SJCRH30 (cell line): ENCODE results near the gene MICU2. TPM values are rescaled to one million over a fixed set of nuclear protein-coding genes. Genes with fewer than 3 reads are reported as not detected.

ENCODE experiments used
- DNase-seq, 2 experiments: peaks; one replicate each; pipeline ENCODE4 v3.0.0-alpha.2; 2015 to 2020
- H3K27ac ChIP-seq: fragments of 250-450 bp; sonication (Bioruptor Pico); 2 replicates; pipeline ENCODE4 v1.5.1; 2020; ENCODE audit warnings: mild to moderate bottlenecking, moderate library complexity
- H3K27me3 ChIP-seq: fragments of 250-450 bp; sonication (Bioruptor Pico); 2 replicates; pipeline ENCODE4 v1.5.1; 2020; ENCODE audit warnings: mild to moderate bottlenecking, moderate library complexity
- H3K36me3 ChIP-seq: fragments of 250-450 bp; sonication (Bioruptor Pico); 2 replicates; pipeline ENCODE4 v1.5.1; 2020; ENCODE audit warnings: mild to moderate bottlenecking, moderate library complexity
- H3K4me1 ChIP-seq: fragments of 250-450 bp; sonication (Bioruptor Pico); 2 replicates; pipeline ENCODE4 v1.5.1; 2020; ENCODE audit warnings: mild to moderate bottlenecking, moderate library complexity
- H3K4me3 ChIP-seq: fragments of 250-450 bp; sonication (Bioruptor Pico); 2 replicates; pipeline ENCODE4 v1.5.1; 2020; ENCODE audit warnings: mild to moderate bottlenecking, moderate library complexity
- H3K9me3 ChIP-seq: fragments of 250-450 bp; sonication (Bioruptor Pico); replicated peaks from 2 replicates; pipeline ENCODE4 v1.5.1; 2020; ENCODE audit warnings: mild to moderate bottlenecking, moderate library complexity
- total RNA-seq: library from RNA; depleted of rRNA; stranded (reverse); fragments of >200 nt; shearing (Covaris generic); gene quantifications from 2 replicates; pipeline ENCODE4 v1.2.3, GENCODE V29; 2014; rRNA removed

Gene MICU2
- total RNA-seq, 1 experiment from 2014 or later, result 75.1 TPM

GRCh38 chr13:21465710-21466160, 138.2 kb downstream of the MICU2 start:
- no peak for DNase-seq
- H3K4me1 ChIP-seq, result no peaks in the 10 kb centered on the region
- H3K9me3 ChIP-seq, result 0 out of 2 replicates have a peak, but pooled peaks cover 3% of the 10 kb centered on the region
- H3K27ac ChIP-seq, result no peak overlapping the region
- no peak overlapping the region for H3K4me3 ChIP-seq
- H3K36me3 ChIP-seq, result no peaks in the 10 kb centered on the region
- no peaks in the 10 kb centered on the region for H3K27me3 ChIP-seq

GRCh38 chr13:21463424-21463823, 140.5 kb downstream of the MICU2 start:
- no peaks in the 10 kb centered on the region for H3K36me3 ChIP-seq
- H3K4me1 ChIP-seq, result 0 out of 2 replicates have a peak, but pooled peaks cover 3% of the 10 kb centered on the region
- no peak overlapping the region for H3K4me3 ChIP-seq
- H3K27me3 ChIP-seq, result no peaks in the 10 kb centered on the region
- H3K27ac ChIP-seq, result no peak overlapping the region
- no peaks in the 10 kb centered on the region for H3K9me3 ChIP-seq
- no peak for DNase-seq

- Histone ChIP-seq H3K27ac (no peak overlapping the region), H3K9me3 (no peaks in the 10 kb centered on the region), H3K36me3 (no peaks in the 10 kb centered on the region), H3K4me1 (peaks cover 11% of the 10 kb centered on the region; the same call in 1 of the 2 replicates), H3K27me3 (no peaks in the 10 kb centered on the region), H3K4me3 (no peak overlapping the region)
- DNase-seq, result no peak
Observed at GRCh38 chr13:21461131-21461530, 142.8 kb downstream of the MICU2 start.

- Histone ChIP-seq H3K4me1 (peaks cover 11% of the 10 kb centered on the region; the same call in 1 of the 2 replicates), H3K27me3 (no peaks in the 10 kb centered on the region), H3K27ac (peak within 1 kb of the TSS; percentile 84), H3K4me3 (peak within 1 kb of the TSS; percentile 98), H3K9me3 (no peaks in the 10 kb centered on the region), H3K36me3 (no peaks in the 10 kb centered on the region)
- peak; percentile 87 to 90 for DNase-seq
Observed at GRCh38 chr13:21458813-21459701, 144.9 kb downstream of the MICU2 start, which contains the start of gene ZDHHC20. Gene ZDHHC20 (minus strand): TSS chr13:21459303. CDS start chr13:21459171, 132 bp downstream.

GRCh38 chr13:21458451-21458812, 145.5 kb downstream of the MICU2 start:
- Histone ChIP-seq H3K27ac (peak overlapping the region; percentile 84), H3K27me3 (no peaks in the 10 kb centered on the region), H3K4me3 (peak overlapping the region; percentile 98), H3K4me1 (peaks cover 11% of the 10 kb centered on the region; the same call in 1 of the 2 replicates), H3K36me3 (0 out of 2 replicates have a peak, but pooled peaks cover 1% of the 10 kb centered on the region), H3K9me3 (peaks cover under 1% of the 10 kb centered on the region; the same call in 1 of the 2 replicates)
- peak; percentile 44 to 56 for DNase-seq

- H3K27me3 ChIP-seq, result no peaks in the 10 kb centered on the region
- peaks cover 9% of the 10 kb centered on the region; the same call in 1 of the 2 replicates for H3K4me1 ChIP-seq
- no peak overlapping the region for H3K27ac ChIP-seq
- peaks cover 9% of the 10 kb centered on the region; the same call in 1 of the 2 replicates for H3K9me3 ChIP-seq
- 0 out of 2 replicates have a peak, but pooled peaks cover 4% of the 10 kb centered on the region for H3K36me3 ChIP-seq
- no peak overlapping the region for H3K4me3 ChIP-seq
- no peak for DNase-seq
Observed at GRCh38 chr13:21453387-21454081, 150.4 kb downstream of the MICU2 start.

- Histone ChIP-seq H3K9me3 (peaks cover 9% of the 10 kb centered on the region; the same call in 1 of the 2 replicates), H3K36me3 (0 out of 2 replicates have a peak, but pooled peaks cover 4% of the 10 kb centered on the region), H3K4me1 (no peaks in the 10 kb centered on the region), H3K27ac (no peak overlapping the region), H3K27me3 (no peaks in the 10 kb centered on the region), H3K4me3 (no peak overlapping the region)
- no peak for DNase-seq
Observed at GRCh38 chr13:21450936-21451335, 153.0 kb downstream of the MICU2 start.

- peaks cover 8% of the 10 kb centered on the region for H3K36me3 ChIP-seq
- no peaks in the 10 kb centered on the region for H3K27me3 ChIP-seq
- no peak overlapping the region for H3K4me3 ChIP-seq
- H3K9me3 ChIP-seq, result peaks cover 6% of the 10 kb centered on the region
- DNase-seq, result no peak
- H3K27ac ChIP-seq, result no peak overlapping the region
- H3K4me1 ChIP-seq, result no peaks in the 10 kb centered on the region; the same call in 1 of the 2 replicates
Observed at GRCh38 chr13:21446656-21447055, 157.3 kb downstream of the MICU2 start.

- Histone ChIP-seq H3K27ac (no peak overlapping the region), H3K36me3 (peaks cover 9% of the 10 kb centered on the region), H3K4me1 (no peaks in the 10 kb centered on the region; the same call in 1 of the 2 replicates), H3K27me3 (no peaks in the 10 kb centered on the region), H3K9me3 (peaks cover 6% of the 10 kb centered on the region), H3K4me3 (no peak overlapping the region)
- DNase-seq, result no peak
Observed at GRCh38 chr13:21445759-21446158, 158.2 kb downstream of the MICU2 start.

- H3K36me3 ChIP-seq, result peaks cover 13% of the 10 kb centered on the region
- no peaks in the 10 kb centered on the region for H3K27me3 ChIP-seq
- peaks cover 9% of the 10 kb centered on the region for H3K9me3 ChIP-seq
- no peak overlapping the region for H3K4me3 ChIP-seq
- no peaks in the 10 kb centered on the region; the same call in 1 of the 2 replicates for H3K4me1 ChIP-seq
- no peak overlapping the region for H3K27ac ChIP-seq
- no peak for DNase-seq
Observed at GRCh38 chr13:21443171-21443570, 160.8 kb downstream of the MICU2 start.

Other genes with a start within 250 kb of the MICU2 start
- gene ZDHHC20, start 144.9 kb downstream of the MICU2 start, total RNA-seq, result 115 and 128 TPM in 2 replicates
- 0.04 and 0.13 TPM in 2 replicates for gene FGF9, start 66.9 kb upstream of the MICU2 start, total RNA-seq